ENCODE results near the gene FAM98C. TPM values are rescaled to one million over a fixed set of nuclear protein-coding genes. Genes with fewer than 3 reads are reported as not detected.

The FAM98C gene
- total RNA-seq, 2 donors from 2014 or later, result 19.9 to 59.5 TPM

DNA sequence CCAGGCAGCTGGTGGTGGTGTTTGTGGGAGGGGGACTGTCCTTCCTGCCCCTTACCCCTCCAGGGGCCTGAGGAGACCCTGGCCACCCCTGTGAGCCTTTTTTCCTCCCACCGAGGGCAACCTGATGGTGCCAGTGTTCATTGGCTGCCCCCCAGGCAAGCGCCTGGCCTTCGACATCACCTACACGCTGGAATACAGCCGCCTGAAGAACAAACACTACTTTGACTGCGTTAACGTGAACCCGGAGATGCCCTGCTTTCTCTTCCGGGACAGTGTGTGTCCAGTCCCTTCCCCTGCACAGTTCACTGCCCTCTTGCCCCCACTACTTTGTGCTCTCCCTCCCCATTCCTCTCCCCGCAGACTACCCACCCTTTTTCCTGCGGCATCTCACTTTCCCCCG lies 35.9 kb upstream of the FAM98C start:
- WGBS, result 47% methylated on average over 12 of the region's 12 CpGs
- intact Hi-C loops (cut with DNase I), result no loop called here
- Histone ChIP-seq H3K4me3 (no peak overlapping the region), H3K27me3 (replicated peaks; ENCODE audit: insufficient read depth) (no peaks in the 10 kb centered on the region), H3K27ac (no peak overlapping the region), H3K9me3 (no peaks in the 10 kb centered on the region), H3K4me1 (replicated peaks) (no peaks in the 10 kb centered on the region), H3K36me3 (no peaks in the 10 kb centered on the region)
- TF ChIP-seq, protein P1, sequence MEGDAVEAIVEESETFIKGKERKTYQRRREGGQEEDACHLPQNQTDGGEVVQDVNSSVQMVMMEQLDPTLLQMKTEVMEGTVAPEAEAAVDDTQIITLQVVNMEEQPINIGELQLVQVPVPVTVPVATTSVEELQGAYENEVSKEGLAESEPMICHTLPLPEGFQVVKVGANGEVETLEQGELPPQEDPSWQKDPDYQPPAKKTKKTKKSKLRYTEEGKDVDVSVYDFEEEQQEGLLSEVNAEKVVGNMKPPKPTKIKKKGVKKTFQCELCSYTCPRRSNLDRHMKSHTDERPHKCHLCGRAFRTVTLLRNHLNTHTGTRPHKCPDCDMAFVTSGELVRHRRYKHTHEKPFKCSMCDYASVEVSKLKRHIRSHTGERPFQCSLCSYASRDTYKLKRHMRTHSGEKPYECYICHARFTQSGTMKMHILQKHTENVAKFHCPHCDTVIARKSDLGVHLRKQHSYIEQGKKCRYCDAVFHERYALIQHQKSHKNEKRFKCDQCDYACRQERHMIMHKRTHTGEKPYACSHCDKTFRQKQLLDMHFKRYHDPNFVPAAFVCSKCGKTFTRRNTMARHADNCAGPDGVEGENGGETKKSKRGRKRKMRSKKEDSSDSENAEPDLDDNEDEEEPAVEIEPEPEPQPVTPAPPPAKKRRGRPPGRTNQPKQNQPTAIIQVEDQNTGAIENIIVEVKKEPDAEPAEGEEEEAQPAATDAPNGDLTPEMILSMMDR (IDR thresholded peaks at IDR 0.05), result no peak
- TF ChIP-seq POLR2A (IDR thresholded peaks at IDR 0.05), result no peak
- TF ChIP-seq POLR2AphosphoS5 (IDR thresholded peaks at IDR 0.05), result no peak
- DNase-seq (ENCODE audit: low spot score), result no peak

DNA sequence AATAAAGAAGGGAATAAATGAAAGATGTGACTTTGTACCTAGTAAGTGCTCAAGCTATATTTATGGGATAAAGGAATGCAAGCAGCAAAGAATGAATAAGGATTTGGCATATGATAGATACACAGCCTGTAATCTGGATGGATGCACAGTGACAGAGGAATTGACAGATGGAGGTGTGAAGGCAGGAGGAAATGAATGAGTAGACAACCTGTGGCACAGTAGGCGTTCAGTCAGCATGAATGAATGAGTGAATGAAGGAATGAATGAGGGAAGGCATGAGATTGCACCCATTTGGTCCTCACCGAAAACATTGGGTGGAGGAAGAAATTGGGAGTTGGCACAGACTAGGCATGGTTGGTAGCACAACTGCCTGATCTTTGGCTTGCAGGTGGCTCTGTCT lies 33.3 kb upstream of the FAM98C start:
- WGBS, result 85% methylated on average over 2 of the region's 2 CpGs
- no peaks in the 10 kb centered on the region for H3K27me3 ChIP-seq (replicated peaks; ENCODE audit: insufficient read depth)
- no peaks in the 10 kb centered on the region for H3K36me3 ChIP-seq
- TF ChIP-seq POLR2AphosphoS5 (IDR thresholded peaks at IDR 0.05) (no peak), POLR2A (IDR thresholded peaks at IDR 0.05) (no peak)
- TF ChIP-seq, protein P1 (IDR thresholded peaks at IDR 0.05), result no peak
- no peak overlapping the region for H3K27ac ChIP-seq
- intact Hi-C loops (cut with DNase I), result no loop called here
- no peak overlapping the region for H3K4me3 ChIP-seq
- H3K4me1 ChIP-seq (replicated peaks), result no peaks in the 10 kb centered on the region
- H3K9me3 ChIP-seq, result no peaks in the 10 kb centered on the region
- no peak for DNase-seq (ENCODE audit: low spot score)

DNA sequence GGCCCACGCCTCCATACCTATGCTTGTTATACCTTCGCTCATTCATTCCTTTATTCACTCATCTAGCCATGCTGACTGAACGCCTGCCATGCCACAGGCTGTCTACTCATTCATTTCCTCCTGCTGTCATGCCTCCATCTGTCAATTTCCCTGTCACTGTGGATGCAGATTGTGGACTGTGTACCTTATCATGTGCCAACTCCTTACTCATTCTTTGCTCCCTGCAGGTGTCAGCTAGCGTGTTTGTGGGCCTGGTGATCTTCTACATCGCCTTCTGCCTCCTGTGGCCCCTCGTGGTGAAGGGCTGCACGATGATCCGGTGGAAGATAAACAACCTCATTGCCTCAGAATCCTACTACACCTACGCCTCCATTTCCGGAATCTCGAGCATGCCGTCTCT lies 32.6 kb upstream of the FAM98C start:
- Histone ChIP-seq H3K9me3 (no peaks in the 10 kb centered on the region), H3K36me3 (no peaks in the 10 kb centered on the region), H3K27ac (no peak overlapping the region), H3K4me3 (no peak overlapping the region), H3K4me1 (replicated peaks) (no peaks in the 10 kb centered on the region), H3K27me3 (replicated peaks; ENCODE audit: insufficient read depth) (no peaks in the 10 kb centered on the region)
- TF ChIP-seq POLR2A (IDR thresholded peaks at IDR 0.05), result no peak
- TF ChIP-seq POLR2AphosphoS5 (IDR thresholded peaks at IDR 0.05), result no peak
- TF ChIP-seq, protein P1 (IDR thresholded peaks at IDR 0.05), result no peak
- whole genome bisulfite sequencing, result 67% methylated on average over 12 of the region's 12 CpGs
- DNase-seq (ENCODE audit: low spot score), result no peak
- intact Hi-C loops (cut with DNase I), result no loop called here

DNA sequence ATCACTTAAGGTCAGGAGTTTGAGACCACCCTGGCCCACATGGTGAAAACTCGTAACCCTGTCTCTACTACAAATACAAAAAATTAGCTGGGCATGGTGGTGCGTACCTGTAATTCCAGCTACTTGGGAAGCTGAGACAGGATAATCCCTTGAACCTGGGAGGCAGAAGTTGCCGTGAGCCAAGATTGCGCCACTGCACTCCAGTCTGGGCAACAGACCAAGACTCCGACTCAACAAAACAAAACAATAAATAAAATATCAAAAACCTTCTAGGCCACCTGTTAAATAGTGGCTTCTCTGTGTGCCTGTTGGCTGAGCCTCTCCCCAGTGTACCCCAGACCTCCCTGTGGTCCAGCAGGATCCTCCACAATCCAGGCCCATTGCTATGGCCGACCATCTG lies 31.8 kb upstream of the FAM98C start:
- H3K27me3 ChIP-seq (replicated peaks; ENCODE audit: insufficient read depth), result no peaks in the 10 kb centered on the region
- intact Hi-C loops (cut with DNase I), result no loop called here
- no peak overlapping the region for H3K4me3 ChIP-seq

DNA sequence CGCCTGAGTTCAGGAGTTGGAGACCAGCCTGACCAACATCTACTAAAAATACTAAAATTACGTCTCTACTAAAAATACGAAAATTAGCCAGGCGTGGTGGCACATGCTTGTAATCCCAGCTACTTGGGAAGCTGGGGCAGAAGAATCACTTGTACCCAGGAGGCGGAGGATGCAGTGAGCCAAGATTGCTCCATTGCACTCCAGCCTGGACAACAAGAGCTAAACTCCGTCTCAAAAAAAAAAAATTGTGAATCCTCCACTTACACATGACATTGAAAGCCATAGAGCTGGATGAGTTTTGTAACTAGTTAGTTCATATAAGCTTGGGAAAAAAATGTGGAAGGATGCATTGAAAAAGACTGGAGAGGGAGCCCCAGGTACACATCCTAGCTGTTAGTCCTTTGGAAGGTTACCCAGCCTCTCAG lies 29.0 kb upstream of the FAM98C start:
- Histone ChIP-seq H3K9me3 (no peaks in the 10 kb centered on the region), H3K27ac (peak overlapping the region; percentile 93), H3K4me1 (replicated peaks) (peaks cover 14% of the 10 kb centered on the region), H3K36me3 (no peaks in the 10 kb centered on the region), H3K4me3 (peak overlapping the region; percentile 75 to 87), H3K27me3 (replicated peaks; ENCODE audit: insufficient read depth) (no peaks in the 10 kb centered on the region)
- 61% methylated on average over 6 of the region's 6 CpGs for WGBS
- DNase-seq (ENCODE audit: low spot score), result no peak
- no peak for TF ChIP-seq POLR2A (IDR thresholded peaks at IDR 0.05)
- TF ChIP-seq, protein P1 (IDR thresholded peaks at IDR 0.05), result no peak
- TF ChIP-seq POLR2AphosphoS5 (IDR thresholded peaks at IDR 0.05), result no peak
- intact Hi-C loops (cut with DNase I), result loop anchor here (2.0 kb wide), 1 partner anchor 37 kb away; no protein-coding TSS in a partner anchor

More for the DNA sequence above, 31.8 kb upstream of the FAM98C start:
- Histone ChIP-seq H3K27ac (no peak overlapping the region), H3K9me3 (no peaks in the 10 kb centered on the region), H3K36me3 (no peaks in the 10 kb centered on the region), H3K4me1 (replicated peaks) (peaks cover 5% of the 10 kb centered on the region)
- 84% methylated on average over 6 of the region's 6 CpGs for WGBS
- DNase-seq (ENCODE audit: low spot score), result no peak
- TF ChIP-seq POLR2A (IDR thresholded peaks at IDR 0.05) (no peak), POLR2AphosphoS5 (IDR thresholded peaks at IDR 0.05) (no peak)
- TF ChIP-seq, protein P1 (IDR thresholded peaks at IDR 0.05), result no peak

Measured in prostate gland (tissue), 2 donors.